22Rv1 (cell line): Measurements from ENCODE around the gene SLX4IP.

ENCODE experiments used
- CTCF ChIP-seq: fragments of 450-650 bp; IDR thresholded peaks from 2 replicates; pipeline ENCODE4 v1.5.1; 2017; ENCODE audit warnings: mild to moderate bottlenecking
- ZFX ChIP-seq: fragments of 450-650 bp; IDR thresholded peaks from 2 replicates; pipeline ENCODE4 v1.6.1; 2017; ENCODE audit warnings: antibody characterized with exemption, borderline replicate concordance

GRCh38 chr20:10438217-10438616, 3.1 kb downstream of the SLX4IP start:
- TF ChIP-seq CTCF (no peak), ZFX (no peak)
